ENCODE data around the gene TMEM266.

Gene TMEM266

DNA sequence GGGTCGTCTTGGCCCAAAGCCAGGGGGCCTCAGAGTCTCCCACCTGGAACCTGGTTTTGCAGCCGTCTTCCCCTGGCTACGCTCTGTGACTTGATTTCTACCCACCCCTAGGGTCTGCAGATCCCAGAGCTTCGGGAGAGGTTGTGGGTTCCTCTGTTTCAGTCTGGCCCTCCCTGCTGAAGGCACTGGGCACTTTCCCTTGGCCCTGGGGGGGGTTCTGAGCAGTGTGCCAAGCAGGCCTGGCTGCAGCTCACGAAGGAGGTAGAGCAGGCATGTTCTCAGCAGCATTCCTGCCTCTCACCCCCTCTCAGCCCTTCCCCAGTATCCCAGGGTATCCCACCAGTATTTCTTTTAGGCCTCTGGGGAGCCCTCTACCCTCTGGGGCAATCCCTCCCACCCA is 99.0 kb downstream of the TMEM266 start:
- Histone ChIP-seq H3K36me3 (ENCODE audit: control insufficient read depth, insufficient read depth, low read length) (no peaks in the 10 kb centered on the region), H3K4me3 (ENCODE audit: insufficient read depth, low read depth, low read length, poor library complexity, severe bottlenecking) (no peak overlapping the region), H3K4me1 (ENCODE audit: control insufficient read depth, insufficient read depth, low read length, poor library complexity, severe bottlenecking) (no peaks in the 10 kb centered on the region), H3K27ac (ENCODE audit: insufficient read depth, low read length, poor library complexity, severe bottlenecking) (no peak overlapping the region), H3K27me3 (replicated peaks; ENCODE audit: control insufficient read depth, insufficient read depth, low read length, poor library complexity, severe bottlenecking) (no peaks in the 10 kb centered on the region), H3K9me3 (ENCODE audit: control insufficient read depth, low read length) (no peaks in the 10 kb centered on the region)
- no peak for DNase-seq

DNA sequence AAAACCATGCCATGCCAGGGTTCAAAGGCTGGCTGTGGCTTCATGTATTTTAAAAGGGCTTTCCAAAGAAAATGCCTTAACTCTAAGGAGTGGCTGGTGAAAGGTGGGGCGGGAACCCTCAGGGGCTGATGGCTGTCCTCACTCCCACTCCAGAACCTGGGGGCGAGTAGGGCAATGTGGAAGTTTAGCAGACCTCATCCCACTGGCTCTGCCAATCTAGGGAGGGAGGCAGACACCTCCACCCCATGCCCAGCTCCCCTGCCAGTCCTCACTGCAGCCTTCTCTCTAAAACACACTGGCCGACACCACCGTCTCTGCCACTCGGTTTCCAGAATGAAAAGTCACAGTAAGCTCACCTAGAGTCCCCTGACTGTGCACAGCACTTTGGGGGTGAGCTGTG is 99.5 kb downstream of the TMEM266 start:
- H3K4me3 ChIP-seq (ENCODE audit: insufficient read depth, low read depth, low read length, poor library complexity, severe bottlenecking): no peak overlapping the region
- H3K27me3 ChIP-seq (replicated peaks; ENCODE audit: control insufficient read depth, insufficient read depth, low read length, poor library complexity, severe bottlenecking): no peaks in the 10 kb centered on the region
- H3K4me1 ChIP-seq (ENCODE audit: control insufficient read depth, insufficient read depth, low read length, poor library complexity, severe bottlenecking): no peaks in the 10 kb centered on the region
- no peak for DNase-seq
- H3K27ac ChIP-seq (ENCODE audit: insufficient read depth, low read length, poor library complexity, severe bottlenecking): no peak overlapping the region
- H3K36me3 ChIP-seq (ENCODE audit: control insufficient read depth, insufficient read depth, low read length): no peaks in the 10 kb centered on the region
- H3K9me3 ChIP-seq (ENCODE audit: control insufficient read depth, low read length): no peaks in the 10 kb centered on the region

DNA sequence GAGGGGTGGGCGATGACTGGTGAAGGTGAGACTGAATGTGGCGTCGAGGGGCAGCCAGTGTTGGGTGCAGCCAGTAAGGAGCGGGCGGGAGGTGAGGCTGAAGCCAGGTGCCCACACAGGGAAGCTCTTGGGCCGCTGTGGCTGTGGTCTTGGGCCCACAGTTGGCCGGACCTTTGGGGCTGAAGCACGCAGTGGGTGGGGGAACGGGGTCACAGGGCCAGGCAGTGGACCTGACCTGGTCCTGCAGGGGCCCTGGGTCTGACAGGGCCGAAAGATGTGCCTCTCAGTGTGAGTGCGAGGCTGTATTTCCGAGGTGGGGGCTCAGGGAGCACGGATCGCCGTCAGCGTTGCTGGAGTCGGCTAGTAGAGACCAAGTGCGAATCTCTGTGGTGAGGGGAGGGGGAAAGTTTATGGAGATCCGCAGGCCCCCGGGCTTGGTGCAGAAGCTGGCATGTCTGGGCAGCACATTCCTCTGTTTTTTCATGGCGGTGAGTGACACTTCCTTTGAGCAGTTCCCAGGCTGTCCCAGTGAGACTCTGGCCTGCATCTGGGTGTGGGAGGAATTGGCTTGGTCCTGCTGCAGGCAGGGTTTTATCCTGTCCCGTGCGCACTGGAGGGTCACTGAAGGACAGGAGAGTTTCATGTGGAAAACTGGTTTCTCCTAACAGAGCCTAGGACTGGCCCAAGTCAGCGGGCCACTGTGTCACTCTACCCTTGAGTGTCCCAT is 100.8 kb downstream of the TMEM266 start:
- Histone ChIP-seq H3K4me1 (ENCODE audit: control insufficient read depth, insufficient read depth, low read length, poor library complexity, severe bottlenecking) (no peaks in the 10 kb centered on the region), H3K27me3 (replicated peaks; ENCODE audit: control insufficient read depth, insufficient read depth, low read length, poor library complexity, severe bottlenecking) (no peaks in the 10 kb centered on the region), H3K4me3 (ENCODE audit: insufficient read depth, low read depth, low read length, poor library complexity, severe bottlenecking) (no peak overlapping the region), H3K9me3 (ENCODE audit: control insufficient read depth, low read length) (no peaks in the 10 kb centered on the region), H3K36me3 (ENCODE audit: control insufficient read depth, insufficient read depth, low read length) (no peaks in the 10 kb centered on the region), H3K27ac (ENCODE audit: insufficient read depth, low read length, poor library complexity, severe bottlenecking) (no peak overlapping the region)
- no peak for DNase-seq

DNA sequence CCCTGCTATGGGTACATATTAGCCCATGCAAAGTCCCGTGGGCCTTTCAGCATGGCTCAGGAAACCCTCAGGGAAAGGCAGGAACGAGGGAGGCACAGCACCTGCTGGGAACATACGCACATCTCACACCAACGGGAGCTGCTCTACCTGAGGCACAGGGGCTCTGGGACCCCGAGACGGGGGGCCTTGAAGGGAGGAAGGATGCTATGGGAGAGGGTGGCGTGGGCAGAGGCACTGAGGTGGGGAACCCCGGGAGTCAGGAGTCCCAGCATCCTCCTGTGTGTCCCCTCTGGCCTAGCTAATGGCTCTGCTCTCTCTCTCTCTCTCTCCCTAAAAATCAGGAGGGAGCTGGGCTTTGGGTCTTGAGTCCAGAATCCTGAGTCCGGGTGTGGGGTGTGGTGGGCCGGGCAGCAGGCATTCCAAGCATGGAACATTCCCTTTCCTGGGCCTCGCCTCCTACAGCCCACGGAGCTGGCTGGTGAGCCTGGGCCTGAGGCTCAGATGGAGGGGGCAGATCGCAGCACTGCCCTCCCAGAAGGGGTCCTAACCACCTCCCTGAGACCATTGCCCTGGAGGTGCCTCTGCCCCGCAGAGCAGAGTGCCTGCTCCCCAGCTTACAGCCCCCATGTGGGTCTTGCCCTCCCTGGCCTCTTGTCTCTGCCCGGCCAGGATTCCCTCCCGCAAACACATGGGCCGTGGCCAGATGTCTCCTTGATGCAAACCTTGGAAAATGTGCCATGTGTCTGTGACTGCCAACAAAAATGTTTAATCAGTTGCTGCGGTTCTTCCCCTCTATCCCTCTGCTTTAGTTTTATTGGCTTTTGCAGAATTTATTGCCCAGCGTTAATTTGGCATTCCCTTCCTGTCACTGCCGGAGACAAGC is 101.6 kb downstream of the TMEM266 start:
- H3K27me3 ChIP-seq (replicated peaks; ENCODE audit: control insufficient read depth, insufficient read depth, low read length, poor library complexity, severe bottlenecking): no peaks in the 10 kb centered on the region
- H3K4me1 ChIP-seq (ENCODE audit: control insufficient read depth, insufficient read depth, low read length, poor library complexity, severe bottlenecking): no peaks in the 10 kb centered on the region
- no peaks in the 10 kb centered on the region for H3K36me3 ChIP-seq (ENCODE audit: control insufficient read depth, insufficient read depth, low read length)
- no peaks in the 10 kb centered on the region for H3K9me3 ChIP-seq (ENCODE audit: control insufficient read depth, low read length)
- no peak for DNase-seq
- H3K4me3 ChIP-seq (ENCODE audit: insufficient read depth, low read depth, low read length, poor library complexity, severe bottlenecking): no peak overlapping the region
- no peak overlapping the region for H3K27ac ChIP-seq (ENCODE audit: insufficient read depth, low read length, poor library complexity, severe bottlenecking)

DNA sequence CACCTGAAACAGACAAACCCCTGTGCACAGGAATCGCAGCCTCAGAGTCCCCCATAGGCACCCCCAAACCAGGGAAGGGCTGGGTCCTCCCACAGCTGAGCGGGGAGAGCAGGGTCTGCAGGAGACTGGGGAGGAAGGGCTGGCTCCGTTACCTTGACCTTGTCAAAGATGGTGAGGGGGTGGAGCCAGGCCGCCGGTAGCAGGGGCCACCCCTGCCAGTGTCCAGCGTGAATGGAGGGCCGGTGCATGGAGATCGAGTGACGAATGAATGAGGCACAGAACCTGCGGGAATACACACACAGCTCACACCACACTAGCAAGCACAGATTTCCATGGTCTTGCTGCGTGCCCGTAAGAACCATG is 102.2 kb downstream of the TMEM266 start:
- H3K4me1 ChIP-seq (ENCODE audit: control insufficient read depth, insufficient read depth, low read length, poor library complexity, severe bottlenecking): no peaks in the 10 kb centered on the region
- no peaks in the 10 kb centered on the region for H3K36me3 ChIP-seq (ENCODE audit: control insufficient read depth, insufficient read depth, low read length)
- DNase-seq: no peak
- no peak overlapping the region for H3K27ac ChIP-seq (ENCODE audit: insufficient read depth, low read length, poor library complexity, severe bottlenecking)
- H3K4me3 ChIP-seq (ENCODE audit: insufficient read depth, low read depth, low read length, poor library complexity, severe bottlenecking): no peak overlapping the region
- H3K27me3 ChIP-seq (replicated peaks; ENCODE audit: control insufficient read depth, insufficient read depth, low read length, poor library complexity, severe bottlenecking): no peaks in the 10 kb centered on the region
- H3K9me3 ChIP-seq (ENCODE audit: control insufficient read depth, low read length): no peaks in the 10 kb centered on the region

DNA sequence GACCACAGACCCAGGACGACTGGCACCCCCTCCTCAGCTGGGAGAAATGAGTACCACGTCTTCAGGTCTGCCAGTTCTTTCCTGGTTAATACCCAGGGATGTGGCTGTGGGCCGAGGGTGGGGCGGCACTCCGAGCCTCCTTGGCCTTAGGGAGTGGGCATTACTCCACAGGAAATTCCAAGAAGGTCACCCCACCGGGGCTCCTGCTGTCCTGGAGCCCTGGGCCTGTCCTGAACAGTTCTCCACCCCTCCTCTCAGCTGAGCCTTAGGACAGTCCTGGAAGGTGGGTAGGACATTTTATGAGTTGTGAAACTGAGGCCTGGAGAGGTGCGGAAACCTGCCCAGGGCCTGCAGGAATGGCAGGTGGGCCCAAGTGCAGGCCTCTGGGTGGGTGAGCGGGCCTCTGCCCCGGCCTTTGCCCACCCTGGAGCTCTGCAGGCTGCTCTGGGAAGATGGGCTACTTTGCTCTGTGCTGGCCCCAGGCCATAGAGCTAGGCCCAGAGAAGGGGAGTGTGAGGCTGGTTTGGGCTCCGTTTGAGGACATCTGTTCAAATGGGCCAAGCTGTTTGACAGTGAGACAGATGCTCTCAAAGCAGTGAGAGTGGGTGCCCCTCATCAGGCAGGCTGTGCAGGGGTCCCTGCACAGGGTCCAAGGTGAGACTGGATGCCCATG is 103.1 kb downstream of the TMEM266 start:
- no peak for DNase-seq
- Histone ChIP-seq H3K36me3 (ENCODE audit: control insufficient read depth, insufficient read depth, low read length) (no peaks in the 10 kb centered on the region), H3K27ac (ENCODE audit: insufficient read depth, low read length, poor library complexity, severe bottlenecking) (no peak overlapping the region), H3K4me3 (ENCODE audit: insufficient read depth, low read depth, low read length, poor library complexity, severe bottlenecking) (no peak overlapping the region), H3K9me3 (ENCODE audit: control insufficient read depth, low read length) (no peaks in the 10 kb centered on the region), H3K4me1 (ENCODE audit: control insufficient read depth, insufficient read depth, low read length, poor library complexity, severe bottlenecking) (no peaks in the 10 kb centered on the region), H3K27me3 (replicated peaks; ENCODE audit: control insufficient read depth, insufficient read depth, low read length, poor library complexity, severe bottlenecking) (no peaks in the 10 kb centered on the region)

DNA sequence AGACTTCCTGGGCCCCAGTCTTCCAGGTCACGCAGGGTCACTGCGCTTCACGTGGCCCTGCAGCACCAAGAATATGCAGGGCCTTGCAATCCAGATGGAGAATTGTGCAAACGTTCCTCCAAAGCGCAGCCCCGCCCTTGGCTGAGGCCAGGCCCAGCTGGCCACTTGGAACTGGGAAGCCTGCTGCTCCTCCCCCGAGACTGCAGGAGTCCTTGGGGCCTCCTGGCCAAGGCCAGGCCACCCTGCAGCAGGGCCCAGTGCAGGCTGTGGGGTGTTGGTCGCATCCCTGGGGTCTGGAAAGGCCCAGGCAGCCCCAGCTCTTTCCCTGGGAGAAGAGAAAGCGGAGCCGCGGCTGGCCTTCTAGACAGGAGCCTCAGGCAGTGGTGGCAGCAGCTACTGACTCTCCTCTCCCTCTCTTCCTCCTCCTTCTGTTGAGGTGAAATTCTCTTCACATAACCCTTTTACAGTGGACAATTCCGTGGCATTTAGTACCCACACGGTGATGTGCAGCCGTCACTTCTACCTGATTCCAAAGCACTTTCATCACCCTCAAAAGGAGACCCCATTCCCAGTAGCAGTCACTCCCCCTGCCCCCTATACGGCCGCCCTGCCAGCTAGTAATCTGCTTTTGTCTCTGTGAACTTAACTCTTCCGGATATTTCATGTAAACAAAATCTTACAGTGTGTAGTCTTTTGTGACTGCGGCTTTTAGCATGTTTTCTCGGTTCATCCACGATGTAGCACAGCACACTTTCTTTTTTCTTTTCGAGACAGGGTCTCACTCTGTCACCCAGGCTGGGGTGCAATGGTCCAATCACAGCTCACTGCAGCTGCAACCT is 103.9 kb downstream of the TMEM266 start:
- DNase-seq: no peak
- Histone ChIP-seq H3K27ac (ENCODE audit: insufficient read depth, low read length, poor library complexity, severe bottlenecking) (no peak overlapping the region), H3K27me3 (replicated peaks; ENCODE audit: control insufficient read depth, insufficient read depth, low read length, poor library complexity, severe bottlenecking) (no peaks in the 10 kb centered on the region), H3K4me1 (ENCODE audit: control insufficient read depth, insufficient read depth, low read length, poor library complexity, severe bottlenecking) (no peaks in the 10 kb centered on the region), H3K9me3 (ENCODE audit: control insufficient read depth, low read length) (no peaks in the 10 kb centered on the region), H3K4me3 (ENCODE audit: insufficient read depth, low read depth, low read length, poor library complexity, severe bottlenecking) (no peak overlapping the region), H3K36me3 (ENCODE audit: control insufficient read depth, insufficient read depth, low read length) (no peaks in the 10 kb centered on the region)

DNA sequence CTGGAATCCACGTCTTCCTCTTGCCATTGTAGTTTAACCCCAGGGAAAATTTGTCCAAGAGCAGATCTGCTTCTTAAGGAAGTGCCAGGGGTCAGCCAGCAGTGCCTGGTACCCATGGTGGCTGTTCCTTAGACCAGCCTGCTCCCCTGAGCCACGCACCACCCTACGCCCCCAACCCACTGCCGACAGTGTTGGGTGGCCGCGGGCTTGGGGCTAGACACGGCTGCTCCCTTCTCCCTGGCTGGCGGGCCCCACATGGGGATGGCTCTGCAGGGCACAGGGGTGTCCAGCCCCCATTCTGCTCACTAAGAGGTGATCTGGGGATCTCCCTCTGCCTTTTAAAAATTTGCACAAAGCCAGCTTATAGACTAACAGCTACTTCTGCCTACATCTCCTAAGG is 104.8 kb downstream of the TMEM266 start:
- Histone ChIP-seq H3K4me1 (ENCODE audit: control insufficient read depth, insufficient read depth, low read length, poor library complexity, severe bottlenecking) (no peaks in the 10 kb centered on the region), H3K27me3 (replicated peaks; ENCODE audit: control insufficient read depth, insufficient read depth, low read length, poor library complexity, severe bottlenecking) (no peaks in the 10 kb centered on the region), H3K4me3 (ENCODE audit: insufficient read depth, low read depth, low read length, poor library complexity, severe bottlenecking) (no peak overlapping the region), H3K27ac (ENCODE audit: insufficient read depth, low read length, poor library complexity, severe bottlenecking) (no peak overlapping the region), H3K36me3 (ENCODE audit: control insufficient read depth, insufficient read depth, low read length) (no peaks in the 10 kb centered on the region), H3K9me3 (ENCODE audit: control insufficient read depth, low read length) (no peaks in the 10 kb centered on the region)
- no peak for DNase-seq

DNA sequence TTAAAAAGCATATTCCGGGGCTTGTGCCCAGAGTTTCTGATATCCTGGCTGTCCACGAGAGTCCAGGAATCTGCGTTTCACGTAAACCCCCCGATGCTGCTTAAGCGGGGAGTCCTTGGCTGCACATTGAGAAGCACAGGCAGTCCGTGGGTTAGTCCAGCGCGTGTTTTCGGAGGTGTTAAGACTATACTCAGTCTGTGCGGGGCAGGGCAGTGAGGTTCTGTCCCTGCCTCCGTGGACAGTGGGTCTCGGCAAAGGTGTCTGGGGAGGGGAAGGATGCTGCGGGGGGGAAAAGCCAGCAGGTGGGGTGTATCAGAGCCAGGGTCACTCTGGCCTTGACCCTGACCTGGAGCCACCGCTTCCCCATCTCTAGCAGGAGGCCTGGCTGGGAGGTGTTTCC is 106.2 kb downstream of the TMEM266 start:
- no peaks in the 10 kb centered on the region for H3K36me3 ChIP-seq (ENCODE audit: control insufficient read depth, insufficient read depth, low read length)
- H3K27me3 ChIP-seq (replicated peaks; ENCODE audit: control insufficient read depth, insufficient read depth, low read length, poor library complexity, severe bottlenecking): no peaks in the 10 kb centered on the region
- H3K9me3 ChIP-seq (ENCODE audit: control insufficient read depth, low read length): no peaks in the 10 kb centered on the region
- no peak for DNase-seq
- no peak overlapping the region for H3K27ac ChIP-seq (ENCODE audit: insufficient read depth, low read length, poor library complexity, severe bottlenecking)
- H3K4me1 ChIP-seq (ENCODE audit: control insufficient read depth, insufficient read depth, low read length, poor library complexity, severe bottlenecking): no peaks in the 10 kb centered on the region
- no peak overlapping the region for H3K4me3 ChIP-seq (ENCODE audit: insufficient read depth, low read depth, low read length, poor library complexity, severe bottlenecking)

Data from effector memory CD4-positive, alpha-beta T cell (primary cell).